GM19025 (cell line): ENCODE data around the gene PIGZ.
A peak's percentile ranks its signal among the peaks of the same experiment; 100 is the strongest.

Experiments used
- ATAC-seq: cut with Tn5 transposase; IDR thresholded peaks from one replicate; pipeline ENCODE4 v1.9.1; 2021; ENCODE audit warnings: mild to moderate bottlenecking, low read depth, moderate library complexity; ENCODE audit not compliant: unreplicated experiment

Gene PIGZ, protein sequence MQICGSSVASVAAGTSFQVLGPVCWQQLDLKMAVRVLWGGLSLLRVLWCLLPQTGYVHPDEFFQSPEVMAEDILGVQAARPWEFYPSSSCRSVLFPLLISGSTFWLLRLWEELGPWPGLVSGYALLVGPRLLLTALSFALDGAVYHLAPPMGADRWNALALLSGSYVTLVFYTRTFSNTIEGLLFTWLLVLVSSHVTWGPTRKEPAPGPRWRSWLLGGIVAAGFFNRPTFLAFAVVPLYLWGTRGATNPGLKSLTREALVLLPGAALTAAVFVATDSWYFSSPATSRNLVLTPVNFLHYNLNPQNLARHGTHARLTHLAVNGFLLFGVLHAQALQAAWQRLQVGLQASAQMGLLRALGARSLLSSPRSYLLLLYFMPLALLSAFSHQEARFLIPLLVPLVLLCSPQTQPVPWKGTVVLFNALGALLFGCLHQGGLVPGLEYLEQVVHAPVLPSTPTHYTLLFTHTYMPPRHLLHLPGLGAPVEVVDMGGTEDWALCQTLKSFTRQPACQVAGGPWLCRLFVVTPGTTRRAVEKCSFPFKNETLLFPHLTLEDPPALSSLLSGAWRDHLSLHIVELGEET

GRCh38 chr3:196968233-196969133 lies at the start of gene PIGZ:
Gene PIGZ, minus strand, starts transcription at chr3:196968833. Its CDS starts 16,802 bp downstream, at chr3:196952031.
- ATAC-seq: peak; percentile 56

DNA sequence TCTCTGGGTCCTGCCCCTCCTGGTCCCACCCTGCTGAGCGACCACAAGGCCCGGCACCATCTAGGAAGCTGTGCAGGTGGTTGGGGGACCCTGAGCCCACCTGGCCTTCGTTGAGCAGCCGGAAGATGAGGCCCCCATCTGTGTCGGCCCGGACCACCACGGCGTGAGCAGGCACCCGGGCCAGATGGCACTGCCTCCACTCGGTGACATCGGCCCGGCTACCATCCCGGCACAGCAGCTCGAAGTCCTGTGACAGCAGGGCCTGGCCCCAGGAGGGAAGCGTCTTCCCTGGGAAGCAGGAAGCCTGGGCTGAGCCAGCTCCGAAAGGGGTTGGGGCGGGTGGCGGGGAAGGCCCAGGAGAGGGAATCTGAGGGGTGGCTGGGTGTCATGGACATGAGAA lies 48.4 kb upstream of the PIGZ start:
- no peak for ATAC-seq

DNA sequence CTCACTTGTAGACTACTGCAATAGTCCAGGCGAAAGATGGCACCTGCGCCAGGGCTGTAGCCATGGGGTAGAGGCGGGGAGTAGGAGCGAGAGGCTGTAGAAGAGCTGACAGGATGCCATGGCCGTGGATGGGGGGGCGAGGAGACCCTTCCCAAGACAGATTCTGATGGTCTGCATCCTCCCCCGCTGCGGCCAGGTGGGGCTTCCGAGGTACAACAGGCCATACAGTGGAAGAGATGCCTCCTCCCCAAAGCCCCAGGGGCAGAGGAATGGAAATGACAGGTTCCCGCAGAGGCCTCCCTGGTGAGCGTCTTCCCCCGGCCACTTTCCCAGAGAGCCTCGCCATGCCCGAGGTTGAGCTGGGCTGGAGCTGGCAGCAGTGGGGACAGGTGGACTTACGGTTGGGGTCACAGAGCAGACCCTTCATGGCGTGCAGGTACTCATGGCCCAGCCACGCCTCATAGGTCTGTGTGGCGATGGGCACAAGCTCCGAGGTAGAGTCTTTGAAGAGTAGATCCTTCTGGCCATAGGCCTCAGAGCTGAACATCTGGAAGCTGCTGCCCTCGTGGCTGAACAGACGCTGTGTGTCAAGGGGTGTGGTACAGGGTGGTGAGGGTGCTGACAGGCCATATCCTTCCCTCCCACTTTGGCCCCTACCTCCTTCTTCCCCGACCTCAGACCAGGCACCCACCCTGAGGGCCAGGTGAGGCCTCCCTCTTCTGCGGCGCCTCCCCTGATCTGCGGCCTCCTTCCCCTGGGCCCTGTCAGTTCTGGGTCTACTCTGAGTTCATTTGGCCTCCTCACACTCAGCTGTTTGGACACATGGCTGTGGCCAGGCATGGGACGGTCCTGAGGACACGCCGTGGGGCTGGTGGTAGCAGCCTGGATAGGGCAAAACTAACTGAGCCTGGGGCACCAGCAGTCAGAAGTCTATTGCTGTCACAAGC lies 47.4 kb upstream of the PIGZ start:
- ATAC-seq: no peak

DNA sequence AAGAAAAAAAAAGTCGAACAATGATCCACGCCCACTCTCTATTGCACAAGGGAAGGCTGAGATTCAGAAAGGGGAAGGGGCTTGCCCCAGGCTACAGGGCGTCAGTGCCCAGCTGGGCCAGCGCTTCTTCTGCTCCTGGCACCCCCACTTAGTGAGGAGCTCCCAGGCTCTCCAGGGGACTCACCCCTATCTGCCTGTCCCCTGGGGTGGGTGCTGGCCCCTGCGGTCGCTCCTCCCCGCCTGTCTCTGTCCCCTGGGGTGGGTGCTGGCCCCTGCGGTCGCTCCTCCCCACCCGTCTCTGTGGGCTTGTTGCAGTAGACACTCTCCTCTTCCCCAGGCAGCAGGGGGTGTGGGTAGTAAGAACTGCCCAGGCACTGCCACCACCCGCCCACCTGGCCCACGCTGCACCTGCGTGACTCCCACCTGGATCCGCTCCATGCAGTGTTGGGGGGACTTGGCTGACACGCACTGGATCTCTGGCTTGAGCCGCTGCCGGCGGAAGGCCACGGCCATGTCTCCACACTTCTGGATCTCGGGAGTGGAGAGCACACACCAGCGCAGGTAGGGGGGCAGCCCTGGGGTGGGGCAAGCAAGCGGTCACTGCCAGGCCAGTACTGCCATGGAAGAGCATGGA lies 46.4 kb upstream of the PIGZ start:
- no peak for ATAC-seq

DNA sequence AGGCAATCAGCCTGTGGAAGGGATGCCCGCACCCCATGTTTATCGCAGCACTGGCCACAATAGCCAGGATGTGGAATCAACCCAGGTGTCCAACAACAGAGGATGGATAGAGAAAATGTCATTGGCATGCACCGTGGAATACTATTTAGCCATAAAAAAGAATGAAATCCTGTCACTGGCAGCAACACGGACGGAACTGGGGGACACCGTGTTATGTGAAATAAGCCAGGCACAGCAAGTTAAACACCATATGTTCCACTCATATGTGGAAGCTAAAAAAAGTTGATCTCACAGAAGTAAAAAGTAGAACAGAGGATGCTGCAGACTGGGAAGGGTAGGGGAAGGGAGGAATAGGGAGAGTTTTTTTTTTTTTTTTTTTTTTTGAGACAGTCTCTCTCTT lies 45.4 kb upstream of the PIGZ start:
- ATAC-seq: no peak

DNA sequence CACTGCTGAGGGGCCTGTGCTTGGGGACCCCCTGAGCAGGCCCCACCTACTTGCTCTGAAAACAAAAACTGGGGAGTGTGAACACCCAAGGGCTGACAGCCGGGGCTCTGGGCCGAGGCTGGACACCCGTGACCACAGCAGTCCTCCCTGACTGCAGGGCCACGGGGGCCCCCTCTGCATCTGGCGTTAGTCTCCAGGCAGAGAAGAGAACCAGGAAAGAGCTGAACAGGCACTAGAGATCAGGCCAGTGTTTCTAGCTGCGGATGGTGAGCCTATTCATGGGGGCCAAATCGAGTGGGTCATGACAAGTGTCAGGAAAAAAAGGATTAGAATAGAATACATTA lies 43.9 kb upstream of the PIGZ start:
- ATAC-seq: no peak

DNA sequence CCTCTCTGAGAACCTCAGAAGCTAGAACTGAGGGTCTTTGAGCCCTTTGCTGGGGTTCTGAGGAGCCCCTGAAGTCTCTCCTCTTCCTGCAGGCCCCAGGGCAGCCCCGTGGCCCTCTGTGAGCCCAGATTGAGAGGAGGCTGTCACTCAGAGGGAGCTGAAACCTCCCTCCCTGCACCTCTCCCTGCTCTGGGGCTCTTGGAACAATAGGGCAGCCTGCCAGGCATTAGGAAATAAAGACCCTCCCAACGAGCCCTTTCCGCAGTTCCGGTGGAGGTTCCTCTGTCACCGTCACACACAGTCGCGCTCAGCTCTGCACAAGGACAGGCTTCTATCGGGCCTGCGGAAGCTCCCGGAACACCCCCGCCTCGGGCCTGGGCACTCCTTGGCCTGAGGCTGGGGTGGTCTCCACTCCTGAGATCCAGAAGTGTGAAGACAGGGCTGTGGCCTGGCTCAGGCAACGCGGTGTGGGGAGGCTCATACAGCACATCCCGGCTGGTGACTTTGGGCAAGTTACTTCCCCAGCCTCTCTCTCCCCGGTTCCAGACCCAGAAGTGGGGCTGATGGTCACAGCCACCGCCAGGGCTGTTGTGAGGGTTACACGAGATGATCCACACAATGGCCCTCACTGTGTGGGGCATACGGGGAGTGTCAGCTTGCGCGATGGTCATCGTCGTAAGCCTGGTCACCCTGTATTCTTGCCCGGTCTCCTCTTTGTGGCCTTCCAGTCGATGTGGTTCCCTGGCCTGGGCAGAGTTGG lies 43.3 kb upstream of the PIGZ start:
- no peak for ATAC-seq

DNA sequence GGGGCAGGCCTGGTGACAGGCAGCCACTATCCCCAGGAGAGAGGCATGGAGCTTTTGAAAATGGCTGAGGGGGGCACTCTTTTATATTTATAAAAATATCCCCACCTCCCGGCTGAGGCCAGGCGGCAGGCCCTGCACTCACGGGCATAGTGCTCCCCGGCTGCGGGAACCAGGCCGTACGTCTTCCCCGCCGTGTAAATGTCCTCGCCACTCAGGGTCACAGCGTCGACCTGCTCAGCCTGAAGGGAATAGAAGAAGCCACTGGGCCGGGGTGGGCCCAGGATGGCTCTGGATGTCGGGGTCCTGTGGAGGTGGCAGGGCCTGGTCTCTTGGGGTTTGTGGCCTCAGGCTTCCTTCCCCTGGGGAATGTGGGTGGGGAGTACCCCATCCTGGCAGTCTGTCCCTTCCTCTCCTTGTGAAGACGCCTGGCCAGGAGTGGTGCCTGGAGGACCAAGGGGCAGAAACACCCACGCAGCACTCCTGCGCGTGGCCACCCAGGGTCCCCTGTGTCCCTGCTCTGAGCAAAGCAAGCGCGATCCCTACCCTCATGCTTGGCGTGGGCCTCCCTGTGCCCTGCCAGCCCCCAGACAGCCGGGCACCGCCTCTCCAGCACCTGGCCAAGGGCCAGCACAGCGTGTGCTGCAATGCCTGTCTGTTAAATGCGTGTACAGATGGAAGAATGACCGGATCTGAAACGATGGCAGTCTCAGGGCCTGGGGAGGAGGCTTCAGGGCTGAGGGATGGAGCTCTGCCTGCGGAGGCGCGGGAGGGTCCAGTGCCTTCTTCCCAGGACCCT lies 42.1 kb upstream of the PIGZ start:
- ATAC-seq: no peak

GRCh38 chr3:197009532-197010019 lies 40.9 kb upstream of the PIGZ start:
- no peak for ATAC-seq

- no peak for ATAC-seq
Observed at GRCh38 chr3:197008436-197009209, 40.0 kb upstream of the PIGZ start.

DNA sequence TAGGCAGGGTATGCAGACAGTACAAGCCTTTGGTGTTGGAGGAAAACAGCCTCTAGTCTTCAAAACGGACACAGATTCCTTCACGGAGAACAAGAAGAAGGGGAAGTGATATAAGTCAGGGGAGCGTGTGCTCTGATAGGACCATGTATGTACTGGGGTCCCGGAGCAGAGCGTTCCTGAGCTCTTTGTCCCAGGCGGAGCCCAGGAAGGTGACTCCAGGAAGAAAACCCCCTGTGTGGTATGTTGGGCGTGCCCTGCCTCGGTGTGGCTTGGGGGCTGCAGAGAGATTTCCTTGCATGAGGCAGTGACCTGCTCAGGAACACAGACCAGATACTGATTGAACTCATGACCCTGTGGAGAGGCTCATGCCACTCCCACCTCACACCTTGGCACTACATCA lies 39.3 kb upstream of the PIGZ start:
- no peak for ATAC-seq

DNA sequence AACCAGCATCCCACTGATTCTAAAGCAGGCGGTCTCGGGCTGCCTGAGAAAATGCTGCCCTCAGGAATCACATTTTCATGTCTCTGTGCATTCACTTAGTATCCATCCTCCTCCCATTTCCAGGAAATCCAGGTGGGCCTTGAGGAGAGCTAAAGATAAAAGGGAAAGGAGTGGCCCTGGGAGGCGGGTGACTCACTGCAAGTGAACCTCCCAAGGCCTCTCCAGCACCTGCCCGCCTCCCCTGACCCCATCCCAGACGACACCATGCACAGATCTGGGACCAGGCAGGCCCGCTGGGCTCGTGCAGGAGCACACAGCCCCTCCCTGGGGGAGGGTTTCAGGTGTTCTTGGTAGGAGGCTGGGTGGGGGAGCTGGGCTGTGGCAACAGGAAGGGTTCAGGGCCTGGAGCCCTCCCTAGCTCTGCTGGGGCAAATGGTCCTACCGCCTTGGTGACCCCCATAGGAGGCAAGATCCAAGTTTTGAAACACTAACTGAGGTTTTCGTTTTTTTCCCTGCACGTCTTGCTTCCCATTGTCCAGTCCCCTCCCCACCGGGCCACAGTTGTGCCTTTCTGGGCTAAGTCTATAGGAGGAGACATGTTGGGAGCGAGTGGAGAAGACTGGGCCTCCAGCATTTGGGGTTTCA lies 38.8 kb upstream of the PIGZ start:
- ATAC-seq: no peak

DNA sequence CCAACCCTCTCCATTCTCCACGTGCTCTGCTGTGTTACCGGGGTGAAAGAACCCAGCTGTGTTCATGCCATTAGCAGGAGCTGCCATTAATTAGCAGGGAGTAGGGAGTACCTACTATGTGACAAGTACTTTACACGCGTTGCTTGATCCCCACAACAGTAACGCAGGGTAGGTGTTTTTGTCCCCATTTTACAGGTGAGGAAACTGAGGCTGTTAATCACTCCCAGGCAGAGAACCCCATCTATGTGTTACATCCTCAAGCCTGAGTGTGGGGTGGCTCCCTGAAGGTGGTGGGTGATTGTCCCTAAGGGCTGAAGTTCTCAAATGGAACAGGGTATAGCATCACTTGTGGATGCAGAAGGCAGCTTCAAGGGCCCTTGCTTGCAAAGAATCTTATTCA lies 38.2 kb upstream of the PIGZ start:
- ATAC-seq: no peak

DNA sequence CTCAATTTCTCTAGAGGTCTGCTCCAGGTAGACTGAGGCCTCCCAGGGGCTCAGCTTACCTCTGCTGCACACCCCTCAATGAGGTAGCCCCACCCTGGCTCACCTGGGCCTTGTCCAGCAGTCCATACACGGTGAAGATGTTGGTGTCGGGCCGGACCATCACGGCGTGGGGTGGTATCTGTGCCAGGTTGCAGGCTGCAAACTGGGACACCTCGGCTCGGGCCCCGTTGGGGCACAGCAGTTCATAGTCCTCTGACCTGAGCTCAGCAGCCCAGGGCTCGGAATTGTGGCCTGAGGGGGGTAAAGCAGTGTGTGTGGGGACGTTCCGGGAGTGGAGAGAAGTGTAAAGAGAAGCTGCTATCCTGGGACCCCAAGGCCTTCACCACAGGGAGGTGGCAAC lies 37.8 kb upstream of the PIGZ start:
- ATAC-seq: no peak

GRCh38 chr3:197003461-197004385 lies 35.1 kb upstream of the PIGZ start:
- ATAC-seq: no peak
